Measurements from ENCODE around the gene KIF9. TPM values are rescaled to one million over a fixed set of nuclear protein-coding genes. Genes with fewer than 3 reads are reported as not detected.

KIF9 gene
- total and polyA plus RNA-seq, 2 of the 8 experiments (the other 6 are each of a cell fraction or from before 2014, with no cell fraction given): 5.0 to 8.0 TPM

DNA sequence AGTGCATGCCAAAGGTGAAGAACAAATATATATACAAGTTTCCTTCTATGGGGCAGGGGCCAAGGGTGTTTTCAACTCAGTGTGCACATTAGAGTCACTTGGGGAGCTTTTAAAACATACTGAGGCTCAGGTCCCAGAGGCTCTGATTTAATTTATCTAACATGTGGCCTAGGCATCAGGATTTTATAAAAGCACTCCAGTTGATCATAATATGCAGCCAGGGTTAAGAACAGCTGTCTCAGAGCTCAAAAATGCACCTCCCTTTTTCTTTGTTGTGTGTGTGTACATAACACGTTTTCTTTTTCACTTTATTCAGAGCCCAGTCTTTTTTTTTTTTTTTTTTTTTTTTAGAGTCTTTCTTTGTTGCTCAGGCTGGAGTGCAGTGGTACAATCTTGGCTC is 60.8 kb downstream of the KIF9 start:
- Histone ChIP-seq H3K4ac (replicated peaks; ENCODE audit: insufficient read length, low read depth, low read length) (no peak overlapping the region), H3K9me3 (ENCODE audit: insufficient read depth in 2 of 2, low read depth in 1 of 2, low read length in 1 of 2) (no peaks in the 10 kb centered on the region), H2BK120ac (replicated peaks; ENCODE audit: low read depth, low read length) (no peak overlapping the region), H3K23me2 (ENCODE audit: low read depth, low read length) (peaks cover 2% of the 10 kb centered on the region; the same call in 1 of the 2 replicates), H2BK15ac (ENCODE audit: low read length) (no peak overlapping the region), H4K8ac (ENCODE audit: extremely low read depth, insufficient read depth, low read length) (no peak overlapping the region; the same call in 1 of the 2 replicates), H3K27me3 (replicated peaks in 1 of 4; ENCODE audit: control insufficient read depth in 3 of 4, extremely low read depth in 1 of 4, insufficient read depth in 3 of 4, low read length in 3 of 4) (no peaks in the 10 kb centered on the region), H2BK12ac (ENCODE audit: low read depth, low read length) (no peak overlapping the region), H2BK5ac (ENCODE audit: low read depth, low read length) (no peak overlapping the region), H2AK5ac (ENCODE audit: low read depth, low read length) (0 out of 2 replicates have a peak overlapping the region, but pooled peaks have one; percentile 65), H2BK20ac (ENCODE audit: low read length) (no peak overlapping the region), H3K14ac (ENCODE audit: insufficient read length) (no peak overlapping the region), H3K4me1 (replicated peaks in 1 of 4; ENCODE audit: control insufficient read depth in 3 of 4, insufficient read depth in 4 of 4, low read length in 3 of 4) (peaks cover 0 to 2% (median 0%) of the 10 kb centered on the region in 4 experiments; a peak in 1 of 7 replicates), H3K18ac (ENCODE audit: extremely low read depth, low read length) (no peak overlapping the region), H4K20me1 (replicated peaks in 1 of 2; ENCODE audit: control insufficient read depth in 1 of 2, insufficient read depth in 2 of 2, low read length in 2 of 2) (no peaks in the 10 kb centered on the region), H3K27ac (ENCODE audit: low read depth, low read length) (no peak overlapping the region), H4K91ac (replicated peaks; ENCODE audit: insufficient read length, low read length) (no peak overlapping the region), H3K9ac (replicated peaks in 1 of 4; ENCODE audit: extremely low read depth in 1 of 4, low read depth in 3 of 4, low read length in 3 of 4) (no peak overlapping the region), H3K36me3 (ENCODE audit: control insufficient read depth in 2 of 4, insufficient read depth in 4 of 4, low read length in 3 of 4) (no peaks in the 10 kb centered on the region), H4K5ac (ENCODE audit: insufficient read length, low read depth, low read length) (no peak overlapping the region), H3K4me3 (ENCODE audit: extremely low read depth in 1 of 4, insufficient read depth in 2 of 4, low read depth in 3 of 4, low read length in 4 of 4) (no peak overlapping the region), H3K56ac (replicated peaks; ENCODE audit: insufficient read length, low read depth, low read length) (no peak overlapping the region), H3K79me2 (ENCODE audit: control insufficient read depth in 1 of 2, insufficient read depth in 2 of 2, low read length in 2 of 2) (no peaks in the 10 kb centered on the region), H3K4me2 (ENCODE audit: insufficient read depth in 1 of 2, low read depth in 2 of 2, low read length in 2 of 2) (no peak overlapping the region), H3K23ac (ENCODE audit: insufficient read length) (no peak overlapping the region), H3K79me1 (ENCODE audit: low read depth, low read length) (no peaks in the 10 kb centered on the region), H2AFZ (ENCODE audit: low read length) (no peak overlapping the region)
- ChIA-PET POLR2A (ENCODE audit: partially characterized antibody) (interaction anchor here (0.7 kb wide), 1 partner anchor 20 kb away, joined by 3 read pairs; no protein-coding TSS in a partner anchor), CTCF (ENCODE audit: partially characterized antibody) (interaction anchor here (0.6 to 1.2 kb wide), 3 partner anchors 10 to 1607 kb away, joined by 3 read pairs; no protein-coding TSS in a partner anchor)
- DNase-seq (ENCODE audit: low read depth in 1 of 2, low spot score in 2 of 2) (no peak), FAIRE-seq (no peak)
- WGBS, 2 experiments (ENCODE audit: extremely low coverage in 1 of 2, insufficient coverage in 1 of 2, insufficient read length in 1 of 2, insufficient replicate concordance in 2 of 2, low coverage in 1 of 2, low lambda C conversion rate in 2 of 2, missing lambda C conversion rate in 1 of 2): 43% methylated on average over 1 of the region's 1 CpG; no CpG with 5 or more reads in 1 of the 2 experiments
- TF ChIP-seq BCL11A (IDR thresholded peaks at IDR 0.05; ENCODE audit: low read depth in 2 of 2, low read length in 2 of 2) (no peak), POLR2A (IDR thresholded peaks at IDR 0.05; ENCODE audit: control extremely low read depth in 1 of 2, low read depth in 2 of 2, low read length in 2 of 2) (no peak), TAF1 (IDR thresholded peaks at IDR 0.05; ENCODE audit: low read depth, low read length) (no peak), TCF12 (IDR thresholded peaks at IDR 0.05; ENCODE audit: low read depth, low read length) (no peak), EZH2 (IDR thresholded peaks at IDR 0.05; ENCODE audit: low read depth, low read length, severe bottlenecking) (no peak), RAD21 (IDR thresholded peaks at IDR 0.05 in 1 of 2, conservative IDR thresholded peaks at IDR 0.05 in 1 of 2; ENCODE audit: low read depth in 2 of 2, low read length in 2 of 2) (no peak), CEBPB (IDR thresholded peaks at IDR 0.05; ENCODE audit: low read depth, low read length) (no peak), SP4 (IDR thresholded peaks at IDR 0.05; ENCODE audit: low read length) (no peak), SAP30 (IDR thresholded peaks at IDR 0.05; ENCODE audit: insufficient read depth, insufficient replicate concordance, low read length) (no peak), CREB1 (IDR thresholded peaks at IDR 0.05) (no peak), CHD2 (IDR thresholded peaks at IDR 0.05; ENCODE audit: low read length) (no peak), SIX5 (IDR thresholded peaks at IDR 0.05; ENCODE audit: low read depth, low read length) (no peak), SUZ12 (IDR thresholded peaks at IDR 0.05; ENCODE audit: low read length) (no peak)
- TF ChIP-seq, protein P1, sequence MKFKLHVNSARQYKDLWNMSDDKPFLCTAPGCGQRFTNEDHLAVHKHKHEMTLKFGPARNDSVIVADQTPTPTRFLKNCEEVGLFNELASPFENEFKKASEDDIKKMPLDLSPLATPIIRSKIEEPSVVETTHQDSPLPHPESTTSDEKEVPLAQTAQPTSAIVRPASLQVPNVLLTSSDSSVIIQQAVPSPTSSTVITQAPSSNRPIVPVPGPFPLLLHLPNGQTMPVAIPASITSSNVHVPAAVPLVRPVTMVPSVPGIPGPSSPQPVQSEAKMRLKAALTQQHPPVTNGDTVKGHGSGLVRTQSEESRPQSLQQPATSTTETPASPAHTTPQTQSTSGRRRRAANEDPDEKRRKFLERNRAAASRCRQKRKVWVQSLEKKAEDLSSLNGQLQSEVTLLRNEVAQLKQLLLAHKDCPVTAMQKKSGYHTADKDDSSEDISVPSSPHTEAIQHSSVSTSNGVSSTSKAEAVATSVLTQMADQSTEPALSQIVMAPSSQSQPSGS (IDR thresholded peaks at IDR 0.05; ENCODE audit: low read length): no peak
